NCI-H82 treated with DMSO at 0.1 percent for 48 hours (cell line): ENCODE data around the gene GRK6.
"Not testable (repeated sequence)": the region's sequence is repeated elsewhere in the genome, so short reads cannot be mapped to it uniquely, and the experiment has no call there.

Experiments used
- DNase-seq: peaks from one replicate; lab custom pipeline; 2025; ENCODE audit not compliant: unreplicated experiment; lab: John Stamatoyannopoulos, UW

Gene GRK6

GRCh38 chr5:177483994-177484901, 57.8 kb downstream of the GRK6 start:
- DNase-seq: no peak

GRCh38 chr5:177484902-177485549, 58.5 kb downstream of the GRK6 start:
- DNase-seq: no peak

GRCh38 chr5:177485753-177486152, 59.3 kb downstream of the GRK6 start:
- DNase-seq: not testable (repeated sequence)

- no peak for DNase-seq
These were observed 59.8 kb downstream of the GRK6 start for GRCh38 chr5:177486256-177486655.

GRCh38 chr5:177487144-177487543, 60.7 kb downstream of the GRK6 start:
- DNase-seq: no peak

GRCh38 chr5:177487975-177488374, 61.5 kb downstream of the GRK6 start:
- DNase-seq: no peak

GRCh38 chr5:177489119-177489716, 62.7 kb downstream of the GRK6 start:
- no peak for DNase-seq

- no peak for DNase-seq
These were observed 64.0 kb downstream of the GRK6 start for GRCh38 chr5:177490311-177490991.

GRCh38 chr5:177490992-177491391, 64.5 kb downstream of the GRK6 start:
- DNase-seq: no peak

- DNase-seq: peak; percentile 46
These were observed 65.0 kb downstream of the GRK6 start for GRCh38 chr5:177491429-177491945.

GRCh38 chr5:177491983-177492746, 65.7 kb downstream of the GRK6 start:
- no peak for DNase-seq
